Limb (tissue), 2 donors: ENCODE measurements around the gene DHX34.

Source experiments
- DNase-seq, 2 donors: peaks; one replicate each; pipeline ENCODE4 v3.0.0-alpha.2; 2016; ENCODE audit errors: extremely low spot score in 2 of 2

DHX34 gene

DNA sequence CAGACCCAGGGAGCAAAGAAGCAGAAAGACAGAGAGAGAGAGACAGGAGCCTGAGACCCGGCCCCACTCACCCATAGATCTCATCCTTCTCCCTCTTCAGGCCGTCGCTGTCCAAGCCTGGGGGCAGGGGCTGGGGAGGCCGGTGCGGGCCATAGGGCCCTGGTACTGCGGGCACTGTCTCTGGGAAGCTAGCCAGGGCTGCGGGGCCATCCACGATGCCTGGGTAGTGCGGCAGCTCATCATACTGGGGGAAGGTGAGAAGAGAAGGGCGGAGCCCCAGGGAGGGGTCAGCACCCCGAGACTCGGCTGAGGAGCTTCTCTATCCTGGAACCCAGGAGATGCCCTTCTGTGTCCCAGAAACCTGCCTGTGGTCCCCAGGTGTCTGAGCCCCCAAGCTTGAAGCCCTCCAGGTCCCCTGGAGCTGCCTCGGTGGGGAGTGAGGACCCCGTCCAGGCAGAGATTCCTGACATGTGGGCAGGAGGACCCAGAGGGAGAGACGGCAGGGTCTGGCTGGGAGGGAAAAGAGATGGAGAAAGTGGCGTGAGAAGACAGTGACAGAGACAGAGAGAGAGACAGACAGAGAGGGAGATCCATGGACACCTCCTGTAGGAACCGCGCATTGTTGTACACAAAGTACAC lies 68.1 kb downstream of the DHX34 start:
- no peak for DNase-seq

DNA sequence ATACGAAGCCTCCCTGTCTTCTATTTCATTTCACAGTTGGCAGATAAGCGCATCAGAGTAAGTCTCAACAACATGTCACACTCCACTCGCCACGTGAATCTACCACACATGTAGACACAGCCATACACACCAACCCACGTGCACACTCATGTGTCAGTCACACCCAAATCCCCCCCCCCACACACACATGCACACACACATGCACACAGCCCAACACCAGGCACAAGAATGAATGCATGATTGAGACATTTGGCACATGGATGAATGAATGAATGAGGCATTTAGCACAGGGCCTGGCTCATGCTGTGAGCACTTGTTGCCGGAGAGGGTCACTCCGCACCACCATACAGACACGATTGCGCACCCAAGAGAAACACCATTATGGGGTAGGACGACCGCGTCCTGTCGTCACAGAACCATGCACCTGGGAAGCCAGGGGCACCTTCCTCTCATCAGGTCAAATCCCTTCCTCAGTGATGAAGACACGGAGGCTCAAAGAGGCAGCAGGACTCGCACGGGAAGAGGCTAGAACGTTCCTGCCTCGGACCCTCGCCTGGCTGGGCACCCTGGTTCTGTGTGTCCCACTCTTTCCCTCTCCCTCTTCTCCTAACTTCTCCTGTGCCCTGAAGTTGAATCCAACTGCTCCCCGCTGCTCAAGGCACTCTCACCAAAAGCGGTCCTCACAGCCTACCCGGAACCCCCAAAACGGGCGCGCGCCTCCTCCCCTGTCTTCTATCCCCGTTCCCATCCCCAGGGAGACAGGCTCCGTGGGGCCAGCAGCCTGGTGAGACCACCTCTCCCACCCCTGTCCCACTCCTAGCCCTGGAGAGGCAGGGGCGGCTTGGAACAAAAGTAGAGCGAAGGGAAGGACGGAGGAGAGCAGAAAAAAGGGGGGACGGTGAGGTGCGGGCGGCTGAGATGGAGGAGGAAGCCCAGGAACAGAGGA lies 68.9 kb downstream of the DHX34 start:
- DNase-seq = no peak

DNA sequence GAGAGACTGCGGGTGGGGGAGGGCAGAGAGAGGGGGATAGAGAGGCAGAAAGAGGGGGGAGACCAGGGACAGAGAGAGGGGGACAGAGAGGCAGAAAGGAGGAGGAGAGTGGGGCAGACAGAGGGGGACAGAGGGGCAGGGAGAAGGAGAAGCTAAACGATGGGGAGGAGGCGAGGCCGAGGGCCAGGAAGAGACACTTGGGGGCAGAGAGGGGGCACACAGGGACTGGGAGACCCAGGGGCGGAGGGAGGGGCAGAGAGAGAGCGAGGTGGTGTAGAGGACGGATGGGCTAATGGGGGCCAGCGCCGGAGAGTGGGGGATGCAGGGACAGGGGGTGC lies 69.5 kb downstream of the DHX34 start:
- DNase-seq = peak in 1 of 2 donors; percentile 60

GRCh38 chr19:47419030-47419783 lies 70.1 kb downstream of the DHX34 start, which contains the start of gene MEIS3:
TSS of gene MEIS3 (minus strand) at chr19:47419527. CDS start at chr19:47419081, 446 bp downstream.
- DNase-seq = peak in 1 of 2 donors; percentile 60

GRCh38 chr19:47419789-47420188 lies 70.7 kb downstream of the DHX34 start:
- DNase-seq = no peak

- DNase-seq = no peak
These were observed 72.2 kb downstream of the DHX34 start for GRCh38 chr19:47421244-47421786.

- DNase-seq = peak in 1 of 2 donors; percentile 78
These were observed 72.8 kb downstream of the DHX34 start for GRCh38 chr19:47421844-47422395.

- DNase-seq = no peak
These were observed 73.5 kb downstream of the DHX34 start for GRCh38 chr19:47422417-47423163.

DNA sequence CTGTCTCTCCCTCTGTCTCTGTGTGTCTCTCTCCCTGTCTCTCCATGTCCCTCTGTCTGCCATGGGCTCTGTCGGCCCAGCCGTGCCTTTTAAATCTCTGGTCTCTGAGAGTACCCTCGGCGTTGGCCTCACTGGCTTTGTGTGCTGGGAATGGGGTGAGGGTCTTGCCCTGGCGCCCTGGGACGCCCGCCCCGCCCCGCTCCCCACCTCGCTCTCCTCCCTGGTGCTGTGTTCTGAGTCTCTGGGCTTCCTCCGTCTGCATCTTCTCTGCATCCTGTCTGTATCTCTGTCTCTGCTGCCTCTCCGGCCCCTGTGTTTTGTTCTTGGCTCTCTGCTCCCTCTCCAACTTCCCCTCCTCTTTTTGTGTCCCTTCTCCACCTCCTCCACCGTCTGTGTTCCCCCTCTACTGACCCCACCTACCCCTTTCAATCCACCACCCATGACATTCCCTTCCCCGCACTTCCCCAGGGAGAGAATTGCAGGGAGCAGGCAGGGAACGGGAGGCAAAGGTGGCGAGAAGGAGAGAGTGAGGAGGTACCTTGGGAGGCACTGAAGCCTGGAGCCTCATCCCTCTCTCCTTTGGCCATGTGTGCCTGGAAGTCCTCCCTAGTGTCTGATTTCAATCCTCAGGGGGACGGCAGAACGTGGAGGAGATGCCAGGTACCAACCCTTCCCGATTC lies 74.2 kb downstream of the DHX34 start:
- no peak for DNase-seq

GRCh38 chr19:47427241-47428176 lies 78.4 kb downstream of the DHX34 start:
- peak in 1 of 2 donors; percentile 79 for DNase-seq

GRCh38 chr19:47428177-47428894 lies 79.2 kb downstream of the DHX34 start:
- peak; percentile 60 to 88 for DNase-seq

DNA sequence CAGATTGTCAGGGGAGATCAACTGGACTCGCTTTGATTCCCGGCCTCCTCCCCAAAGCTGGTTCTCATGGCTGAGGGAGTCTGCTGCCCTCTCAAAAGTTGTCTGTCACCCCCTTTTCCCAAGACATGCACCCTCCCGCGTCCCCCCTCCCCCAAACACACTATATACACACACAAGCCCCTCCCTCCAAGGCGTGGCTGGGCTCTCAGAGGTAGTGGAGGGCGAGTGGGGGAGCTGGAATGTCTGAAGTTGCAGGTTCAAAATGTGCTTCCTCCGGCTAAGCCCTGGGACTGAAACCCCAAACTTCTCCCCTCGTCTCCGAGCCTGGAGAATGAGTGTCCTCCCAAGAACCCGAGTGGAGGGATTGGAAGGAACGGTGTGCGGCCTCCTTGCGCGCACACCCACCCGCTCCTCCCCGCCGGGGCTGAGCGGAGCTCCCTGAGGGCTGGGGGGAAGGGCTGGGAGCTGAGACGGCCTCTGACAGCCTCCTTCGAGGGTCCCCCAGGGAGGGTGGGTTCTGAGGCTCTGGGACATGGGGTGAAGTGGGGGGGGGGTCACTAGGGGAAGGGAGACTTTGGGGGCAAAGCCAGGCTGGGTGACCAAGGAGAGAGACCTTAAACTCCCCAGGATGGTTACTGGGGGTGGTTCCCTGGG lies 80.2 kb downstream of the DHX34 start:
- no peak for DNase-seq

DNA sequence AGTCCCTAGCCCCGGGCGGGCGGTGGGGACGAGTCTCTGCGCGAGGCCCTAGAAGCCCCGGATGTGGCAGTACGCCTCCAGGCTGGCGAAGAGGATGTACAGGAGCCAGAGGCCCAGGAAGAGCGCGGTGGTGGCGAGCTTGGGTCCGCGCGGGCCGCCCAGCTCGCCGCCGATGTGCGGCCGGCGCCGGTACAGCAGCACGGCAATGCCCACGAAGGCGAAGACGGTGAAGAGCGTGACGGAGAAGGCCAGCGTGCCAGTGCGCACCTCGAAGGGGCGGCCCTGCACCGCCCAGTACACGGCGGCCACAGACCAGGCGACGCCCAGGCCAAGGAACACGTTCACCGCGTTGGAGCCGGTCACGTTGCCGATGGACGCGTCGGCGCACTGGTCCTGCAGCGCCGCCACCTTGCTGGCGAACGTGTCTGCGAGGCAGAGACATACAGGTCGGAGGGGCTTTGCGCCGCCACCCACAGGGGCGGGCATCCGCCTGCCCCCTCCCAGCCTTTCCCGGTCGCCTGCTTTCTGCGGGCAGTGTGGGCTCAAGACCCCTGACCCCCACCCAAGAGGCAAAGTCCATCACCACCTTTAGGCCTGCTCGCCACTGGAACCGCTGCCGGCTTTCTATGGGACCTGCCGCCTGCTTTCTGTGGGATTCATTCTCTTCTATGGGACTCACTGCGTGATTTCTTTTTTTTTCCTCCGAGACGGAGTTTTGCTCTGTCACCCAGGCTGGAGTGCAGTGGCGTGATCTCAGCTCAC lies 81.1 kb downstream of the DHX34 start:
- DNase-seq = peak in 1 of 2 donors; percentile 56

- no peak for DNase-seq
These were observed 83.0 kb downstream of the DHX34 start for GRCh38 chr19:47432091-47432490.
